NOMO-1 treated with dmso at 0.1 percent for 144 hours (cell line): Measurements from ENCODE around the gene ZFP36L2.
A peak's percentile ranks its signal among the peaks of the same experiment; 100 is the strongest.

Experiments used
- DNase-seq: peaks from one replicate; lab custom pipeline; 2025; ENCODE audit not compliant: unreplicated experiment; lab: John Stamatoyannopoulos, UW

The ZFP36L2 gene, protein sequence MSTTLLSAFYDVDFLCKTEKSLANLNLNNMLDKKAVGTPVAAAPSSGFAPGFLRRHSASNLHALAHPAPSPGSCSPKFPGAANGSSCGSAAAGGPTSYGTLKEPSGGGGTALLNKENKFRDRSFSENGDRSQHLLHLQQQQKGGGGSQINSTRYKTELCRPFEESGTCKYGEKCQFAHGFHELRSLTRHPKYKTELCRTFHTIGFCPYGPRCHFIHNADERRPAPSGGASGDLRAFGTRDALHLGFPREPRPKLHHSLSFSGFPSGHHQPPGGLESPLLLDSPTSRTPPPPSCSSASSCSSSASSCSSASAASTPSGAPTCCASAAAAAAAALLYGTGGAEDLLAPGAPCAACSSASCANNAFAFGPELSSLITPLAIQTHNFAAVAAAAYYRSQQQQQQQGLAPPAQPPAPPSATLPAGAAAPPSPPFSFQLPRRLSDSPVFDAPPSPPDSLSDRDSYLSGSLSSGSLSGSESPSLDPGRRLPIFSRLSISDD

DNA sequence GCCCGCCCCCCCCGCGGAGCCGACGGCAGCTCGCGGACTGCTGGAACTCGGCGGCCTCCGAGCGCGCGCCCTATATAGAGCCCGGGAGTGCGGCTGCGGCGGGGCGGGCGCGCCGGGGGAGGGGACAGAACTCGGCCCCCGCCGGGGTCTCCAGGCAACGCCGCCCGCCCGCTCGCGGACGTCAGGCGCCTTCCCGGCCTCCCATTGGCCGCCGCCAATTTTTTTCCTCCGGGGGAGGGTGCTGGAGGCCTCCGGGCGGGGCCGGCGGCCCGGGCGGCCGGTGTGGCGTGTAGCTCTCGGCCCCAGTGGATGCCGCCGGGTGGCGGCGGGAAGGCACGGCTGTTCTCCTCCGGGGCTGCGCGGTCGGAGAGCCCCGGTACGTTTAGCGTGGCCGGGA lies at the start of gene ZFP36L2:
ZFP36L2 (minus strand) TSS at position 49 of the 397 bp plus-strand sequence. CDS start 291 bp downstream, outside the sequence.
- DNase-seq: peak; percentile 94

DNA sequence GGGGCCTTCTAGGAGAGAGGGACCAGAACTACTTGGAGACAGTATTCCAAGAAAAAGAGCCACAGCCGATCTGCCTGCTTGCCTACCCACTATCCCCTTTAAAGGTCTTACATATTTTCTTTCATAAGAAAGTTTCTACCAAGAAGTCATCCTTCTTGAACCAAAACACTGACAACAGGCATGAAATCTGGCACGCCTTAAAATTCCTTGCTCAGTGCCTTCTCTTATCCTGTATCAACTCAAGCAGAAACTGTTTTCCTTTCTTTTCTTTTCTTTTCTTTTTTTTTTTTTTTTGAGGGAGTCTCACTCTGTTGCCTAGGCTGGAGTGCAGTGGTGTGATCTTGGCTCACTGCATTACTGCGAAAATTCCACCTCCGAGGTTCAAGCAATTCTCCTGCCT lies 48.3 kb upstream of the ZFP36L2 start:
- DNase-seq: no peak

DNA sequence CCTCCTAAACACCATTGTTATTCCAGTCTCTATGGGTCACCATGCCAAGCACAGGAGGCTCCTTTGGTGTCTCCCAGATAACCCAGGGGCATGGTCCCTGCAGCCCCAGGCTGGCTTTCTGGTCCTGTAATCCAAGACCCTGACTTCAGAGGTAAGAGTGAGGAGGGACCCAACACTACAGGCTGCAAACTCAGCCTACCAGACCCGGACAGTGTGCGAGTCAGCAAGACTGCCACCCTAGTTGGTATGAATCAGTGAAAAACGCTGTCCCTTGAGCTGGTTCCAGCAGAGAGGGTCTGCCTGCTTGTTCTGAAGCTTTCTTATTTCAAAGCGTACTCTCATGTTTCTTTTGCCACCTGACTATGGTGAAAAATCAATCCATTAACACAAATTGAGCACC lies 47.6 kb upstream of the ZFP36L2 start:
- no peak for DNase-seq

DNA sequence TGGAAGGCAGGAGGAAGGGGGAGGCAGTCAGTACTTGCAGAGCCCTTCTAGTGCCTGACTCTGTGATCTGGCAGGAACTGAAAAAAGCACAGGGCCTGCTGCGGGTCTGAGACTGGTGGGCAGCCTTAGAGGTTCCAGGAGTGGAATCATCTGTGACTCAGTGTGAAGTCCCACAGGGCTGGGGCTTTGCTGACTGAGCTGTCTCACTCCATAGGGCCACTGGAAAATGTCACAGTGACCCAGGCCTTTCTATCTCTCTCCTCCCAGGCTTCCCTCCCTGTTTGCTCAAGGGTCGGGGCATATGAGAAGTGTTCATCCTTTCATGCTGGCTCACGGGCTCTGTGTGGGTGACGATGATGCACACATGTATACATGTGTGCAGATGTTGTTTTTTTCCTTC lies 47.1 kb upstream of the ZFP36L2 start:
- DNase-seq: no peak

DNA sequence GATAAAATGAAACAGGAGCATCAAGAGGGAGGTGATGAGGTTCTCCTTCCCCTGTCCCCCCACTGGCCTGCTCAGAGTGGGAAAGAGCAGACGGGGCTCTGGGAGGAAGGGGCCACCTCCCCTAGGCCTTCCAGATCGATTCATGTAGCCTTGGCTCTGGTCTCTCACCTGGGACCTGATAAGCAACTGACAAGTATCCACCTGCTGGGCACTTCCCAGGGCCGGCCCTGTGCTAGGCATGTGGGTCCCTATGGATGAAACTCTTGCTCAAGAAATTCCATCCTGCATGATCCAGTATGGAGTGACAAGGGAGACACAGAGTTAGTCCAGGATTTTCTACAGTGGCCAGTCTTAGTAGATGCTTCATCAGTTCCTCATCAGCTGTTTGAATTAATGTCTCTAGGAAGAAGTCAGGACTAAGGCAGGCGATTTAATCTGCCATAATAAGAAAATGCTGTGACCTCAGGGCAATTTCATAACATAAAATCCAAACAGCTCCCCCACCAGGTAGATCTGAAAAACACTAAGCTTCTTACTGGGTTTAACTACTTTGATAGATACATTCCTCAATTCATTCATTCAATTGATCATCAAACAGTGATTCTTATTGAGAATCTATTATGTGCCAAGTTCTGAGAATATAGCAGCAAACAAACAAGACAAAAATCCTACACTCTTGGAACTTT lies 44.7 kb upstream of the ZFP36L2 start:
- no peak for DNase-seq

DNA sequence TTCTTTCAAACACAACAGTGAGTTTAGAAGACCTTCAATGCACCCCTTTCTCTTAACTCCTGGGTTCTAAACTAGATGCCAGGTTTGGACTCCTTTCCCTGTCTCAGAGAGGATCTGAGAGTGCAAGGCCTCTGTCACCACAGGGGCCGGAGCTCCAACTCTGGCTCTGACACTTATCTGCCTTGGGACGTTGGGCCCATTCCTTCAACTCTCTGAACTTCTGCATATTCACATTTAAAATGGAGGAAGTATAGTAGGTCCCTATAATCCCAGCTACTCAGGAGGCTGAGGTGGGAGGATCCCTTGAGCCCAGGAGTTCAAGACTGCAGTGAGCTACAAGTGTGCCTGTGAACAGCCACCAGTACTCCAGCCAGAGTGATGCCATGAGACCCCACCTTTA lies 44.1 kb upstream of the ZFP36L2 start:
- no peak for DNase-seq

DNA sequence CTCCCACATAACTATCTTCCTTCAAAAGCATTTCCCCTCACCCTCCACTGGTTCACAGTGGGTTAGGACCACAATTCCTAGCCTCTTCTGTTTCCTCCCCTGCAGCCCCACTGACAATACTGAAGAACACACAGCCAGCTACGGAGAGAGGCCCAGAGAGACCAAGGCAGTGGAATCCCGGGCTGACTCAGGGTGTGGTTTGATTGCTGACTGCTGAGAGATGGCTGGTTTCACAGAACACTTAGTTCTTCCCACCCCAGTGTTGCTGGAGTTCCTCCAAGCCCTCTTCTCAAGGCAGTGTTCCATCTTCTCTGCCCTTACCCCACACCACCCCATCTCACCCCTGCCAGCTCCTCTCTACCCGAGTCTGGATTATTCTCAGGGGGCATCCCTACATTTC lies 43.3 kb upstream of the ZFP36L2 start:
- DNase-seq: no peak

DNA sequence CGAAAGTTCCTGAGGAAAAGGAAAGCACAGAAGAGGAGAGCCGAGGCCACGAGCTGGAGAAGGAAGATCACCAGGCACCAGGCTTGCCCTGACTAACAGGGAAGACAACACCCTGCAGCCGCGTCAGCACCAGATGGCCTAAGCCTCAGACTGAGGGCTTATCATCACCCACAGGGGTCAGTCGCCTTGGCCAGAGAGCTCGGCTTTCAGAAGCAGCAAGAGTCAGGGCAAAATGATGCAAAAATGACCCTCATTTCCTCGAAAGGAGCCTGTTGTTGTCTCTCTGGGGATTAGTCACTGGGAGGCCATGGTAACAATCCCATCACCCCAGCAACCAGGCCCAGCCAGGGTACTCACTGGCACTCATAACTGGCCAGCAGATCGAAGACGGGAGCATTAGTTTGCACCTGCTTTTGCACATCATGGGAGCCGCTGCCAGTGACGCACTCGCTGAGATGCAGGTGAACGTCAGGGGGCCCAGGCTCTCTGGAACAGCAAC lies 42.7 kb upstream of the ZFP36L2 start:
- DNase-seq: no peak

DNA sequence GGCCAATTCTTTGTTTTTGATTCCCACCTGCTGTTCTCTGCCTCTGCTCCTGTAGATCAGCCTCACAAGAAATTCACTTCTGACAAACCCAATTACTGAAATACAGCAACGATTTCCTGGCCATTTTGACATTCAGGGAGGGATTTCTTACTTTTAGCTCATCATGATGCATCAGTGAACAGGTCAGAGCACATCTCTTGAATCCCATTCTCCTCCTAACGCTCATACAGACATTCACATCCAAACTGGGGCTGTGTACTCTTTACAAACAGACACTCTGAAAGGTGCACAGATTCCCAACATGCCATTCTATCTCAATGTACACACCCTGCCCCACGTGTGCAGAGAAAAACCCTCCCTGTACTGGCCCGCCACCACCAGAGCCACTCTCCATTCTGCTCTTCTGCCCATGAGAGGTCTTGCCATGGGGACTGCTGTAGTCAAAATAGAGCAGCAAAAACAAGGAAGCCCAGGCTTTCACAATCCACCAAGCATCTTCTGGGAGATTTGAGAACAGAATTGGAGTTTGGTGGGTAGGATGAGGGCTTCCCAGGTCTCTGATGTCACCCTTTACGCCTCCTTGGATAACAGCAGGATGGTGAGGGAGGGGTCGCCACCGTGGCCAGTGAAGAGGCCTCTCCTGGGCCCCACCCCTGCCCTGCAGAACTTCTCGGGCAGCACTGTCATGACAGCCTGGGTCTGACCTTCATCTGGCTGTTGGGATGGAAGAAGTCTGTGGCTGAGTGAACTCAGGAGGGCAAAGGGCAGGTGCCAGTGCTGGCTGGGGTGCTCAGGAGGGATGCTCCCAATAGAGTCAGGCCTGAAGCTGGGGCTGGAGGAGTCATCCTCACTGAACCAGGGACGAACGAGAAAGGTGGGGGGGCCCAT lies 41.9 kb upstream of the ZFP36L2 start:
- no peak for DNase-seq

DNA sequence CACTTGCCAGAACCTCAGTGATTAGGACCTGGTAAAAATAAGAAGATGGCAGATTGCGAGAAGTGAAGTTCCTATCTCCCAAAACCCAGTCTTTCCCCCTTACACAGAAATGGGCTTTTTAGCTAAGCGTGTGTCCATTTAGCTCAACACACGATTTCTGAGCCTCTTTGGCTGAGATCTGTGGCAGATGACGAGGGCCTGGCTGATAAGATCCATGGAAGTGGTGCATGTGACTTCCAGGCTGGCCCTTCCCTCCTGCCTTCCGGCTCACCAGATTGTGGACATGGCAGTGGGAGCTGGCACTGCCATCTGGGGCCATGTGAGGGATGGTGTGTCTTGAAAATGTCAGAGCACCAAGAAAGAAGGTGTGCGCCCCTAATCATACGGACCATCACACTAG lies 41.0 kb upstream of the ZFP36L2 start:
- no peak for DNase-seq

DNA sequence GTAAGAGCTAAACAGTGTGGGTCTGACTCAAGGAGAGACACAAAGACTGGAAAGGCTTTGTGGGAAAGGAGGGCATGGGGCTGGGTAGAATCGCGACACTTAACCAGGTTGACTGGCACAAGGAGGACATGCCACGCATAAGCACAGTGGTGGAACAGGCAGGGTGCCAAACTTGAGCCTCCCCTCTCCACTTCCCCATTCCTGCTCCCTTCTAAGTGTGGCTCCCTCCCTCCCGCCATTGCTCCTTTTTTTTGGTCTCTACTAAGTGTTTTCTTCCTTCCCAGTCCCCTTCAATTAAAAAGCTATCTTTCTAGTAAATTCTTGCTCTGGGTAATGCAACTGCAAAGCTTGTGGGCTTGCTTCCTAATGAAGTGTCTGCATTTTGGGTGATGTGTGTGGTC lies 40.3 kb upstream of the ZFP36L2 start:
- DNase-seq: peak; percentile 32

DNA sequence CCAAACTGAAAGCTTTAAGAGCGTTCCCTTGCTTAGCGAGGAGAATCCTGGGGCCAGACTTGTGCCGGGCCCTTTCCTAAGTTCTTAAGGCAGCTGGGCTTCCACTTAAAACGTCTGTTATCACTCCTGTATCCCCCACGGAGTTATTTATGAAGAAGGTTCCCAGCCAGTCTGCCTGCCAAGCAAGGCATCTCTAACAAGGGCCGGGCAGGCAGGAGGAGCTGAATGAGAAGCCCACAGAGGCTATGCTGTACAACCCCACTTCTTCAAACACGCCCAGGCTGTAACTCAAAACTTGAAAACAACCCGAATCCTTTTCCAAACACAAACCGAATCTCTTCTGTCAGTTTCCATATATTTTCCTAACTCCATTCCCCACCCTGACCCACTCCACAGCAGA lies 39.0 kb upstream of the ZFP36L2 start:
- DNase-seq: no peak

DNA sequence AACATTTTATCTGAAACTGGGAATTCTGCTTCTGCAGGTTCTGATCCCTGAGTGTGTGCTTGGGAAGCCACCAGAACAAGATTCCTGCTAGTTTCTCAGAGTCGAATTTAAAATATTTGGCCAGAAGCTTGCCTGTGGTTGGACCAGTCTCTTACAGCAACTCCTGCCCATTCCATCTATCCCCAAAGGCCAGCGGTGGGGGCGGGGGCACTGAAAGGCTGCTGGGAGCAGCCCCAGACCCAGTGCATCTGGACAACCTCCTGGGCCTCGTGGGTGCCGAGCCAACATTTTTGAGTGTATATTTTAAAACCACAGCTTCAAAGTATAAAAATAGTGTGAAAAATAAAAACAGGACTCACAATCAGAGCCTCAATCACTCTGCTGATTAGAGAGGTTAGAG lies 38.6 kb upstream of the ZFP36L2 start:
- DNase-seq: no peak

DNA sequence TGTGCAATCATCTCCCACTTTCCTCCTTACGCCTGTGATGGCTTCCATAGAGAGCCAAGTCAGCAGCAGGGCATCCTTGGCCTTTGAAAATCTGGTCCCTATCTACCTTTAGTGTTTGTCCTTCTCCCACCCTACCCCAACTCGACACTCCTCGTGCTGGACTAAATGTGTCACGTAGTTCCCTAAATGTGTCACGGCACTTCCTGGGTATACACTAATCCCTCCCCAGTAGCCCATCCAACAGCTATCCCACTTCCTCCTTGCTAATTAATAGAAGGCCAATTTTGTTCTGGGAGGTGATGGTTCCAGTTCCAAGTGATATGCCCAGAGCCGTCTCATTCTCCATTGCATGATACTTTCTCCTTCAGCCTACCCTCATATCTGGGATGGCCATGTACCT lies 36.5 kb upstream of the ZFP36L2 start:
- no peak for DNase-seq

DNA sequence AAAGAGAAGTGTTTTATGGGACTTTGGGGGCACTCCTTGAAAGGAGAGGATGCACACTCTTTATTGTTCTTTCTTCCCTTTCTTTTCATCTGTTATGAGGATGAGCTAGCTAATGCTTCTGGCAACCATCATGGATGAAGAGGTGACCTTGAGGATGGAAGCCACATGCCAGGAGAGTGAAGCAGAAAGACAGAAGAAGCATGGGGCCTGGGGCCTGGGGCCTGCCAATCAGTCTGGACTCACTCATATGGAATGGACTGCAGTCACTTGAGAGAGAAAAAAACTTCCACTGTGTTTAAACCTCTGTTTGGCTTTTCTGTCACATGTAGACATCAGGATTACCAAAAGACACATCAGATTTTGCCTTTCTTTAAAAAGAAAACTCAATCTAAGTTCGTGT lies 35.8 kb upstream of the ZFP36L2 start:
- DNase-seq: no peak

DNA sequence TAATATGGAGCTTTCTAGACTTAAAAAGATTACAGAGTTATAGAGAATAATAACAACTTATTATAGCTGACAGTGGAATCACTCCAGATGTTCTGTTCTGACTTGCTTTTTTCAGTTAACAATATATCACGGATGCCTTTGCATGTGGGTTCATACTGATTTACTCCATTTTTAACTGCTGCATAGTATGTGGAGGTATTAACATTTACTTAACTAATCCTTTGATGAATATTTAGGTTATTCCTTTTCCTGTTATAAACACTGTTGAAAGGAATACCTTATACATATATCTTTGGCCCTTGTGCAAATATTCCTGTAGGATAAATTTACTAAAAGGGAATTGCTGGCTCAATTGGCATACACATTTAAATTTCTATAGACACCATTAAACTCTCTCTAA lies 33.1 kb upstream of the ZFP36L2 start:
- DNase-seq: no peak

DNA sequence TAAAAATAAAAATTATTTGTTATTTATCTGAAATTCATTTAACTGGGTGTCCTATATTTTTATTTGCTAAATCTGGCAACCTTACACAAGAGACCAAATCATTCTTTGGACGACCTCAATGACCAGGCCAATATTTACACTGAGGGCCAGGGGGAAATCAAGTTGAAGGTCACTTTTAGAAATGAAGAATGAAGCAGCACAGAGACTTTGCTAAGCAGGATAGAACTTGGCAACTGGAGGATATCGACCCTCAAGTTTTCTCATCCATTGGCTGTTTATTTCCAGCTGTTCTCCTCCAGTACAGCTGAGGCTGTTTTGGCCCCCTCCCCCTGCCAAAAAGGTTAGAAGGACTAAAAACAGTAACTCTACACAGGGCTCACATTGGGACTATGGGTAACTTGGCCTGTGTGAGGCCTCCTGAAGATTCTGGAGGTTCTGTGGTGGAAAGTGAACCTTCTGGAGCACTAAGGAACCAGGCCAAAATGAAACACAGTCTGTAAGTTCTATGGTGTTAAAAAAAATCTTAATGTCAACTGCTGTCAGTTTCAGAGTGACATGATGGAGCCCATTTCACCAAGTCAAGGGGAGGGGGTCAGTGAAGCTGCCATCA lies 32.2 kb upstream of the ZFP36L2 start:
- no peak for DNase-seq

DNA sequence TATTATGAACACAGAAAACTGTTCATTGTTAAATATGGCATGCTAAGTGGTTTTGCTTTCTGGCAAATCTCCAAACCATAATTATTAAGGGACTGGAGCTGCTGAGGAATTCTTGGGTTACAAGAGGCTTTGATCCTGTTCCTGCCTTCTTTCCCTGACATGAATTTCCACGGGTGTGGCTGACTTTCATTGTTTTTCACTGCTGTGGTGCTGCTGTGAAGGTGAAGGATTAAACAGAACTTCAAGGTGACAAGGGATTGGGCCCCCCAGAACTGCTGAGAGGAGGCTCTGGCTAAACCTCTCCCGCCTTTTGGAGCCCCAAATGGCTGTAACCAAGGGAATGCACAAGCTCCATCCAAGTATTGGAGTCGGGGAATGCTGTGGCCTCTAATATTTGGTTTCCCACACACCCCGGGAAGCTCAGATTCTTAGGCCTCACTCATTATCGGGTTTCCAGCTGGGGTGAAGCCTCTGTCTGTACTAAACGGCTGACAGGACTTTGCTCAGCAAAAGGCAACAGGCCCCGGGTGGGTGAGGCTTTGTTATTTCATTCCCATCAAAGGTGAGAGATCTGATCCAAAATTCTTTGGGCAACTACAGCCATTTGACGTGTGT lies 29.0 kb upstream of the ZFP36L2 start:
- DNase-seq: no peak

DNA sequence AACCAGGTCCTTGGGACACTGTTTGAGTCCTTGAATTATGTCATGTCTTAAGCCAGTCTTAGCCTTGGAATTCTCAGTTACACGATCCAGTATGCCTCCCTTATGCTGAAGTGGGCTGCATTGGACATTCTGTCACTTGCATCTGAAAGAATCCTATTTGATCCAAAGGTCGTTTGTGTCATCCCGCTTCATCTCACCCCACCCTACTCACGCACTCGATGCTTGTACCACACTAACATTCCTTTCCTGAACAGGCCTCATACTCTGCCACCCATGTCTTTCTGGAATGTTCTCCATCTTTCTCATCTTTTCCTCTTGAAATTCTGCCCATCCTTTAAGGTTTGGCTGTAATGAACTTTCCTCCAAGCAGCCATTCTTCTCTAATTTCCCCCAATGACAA lies 27.9 kb upstream of the ZFP36L2 start:
- DNase-seq: no peak

DNA sequence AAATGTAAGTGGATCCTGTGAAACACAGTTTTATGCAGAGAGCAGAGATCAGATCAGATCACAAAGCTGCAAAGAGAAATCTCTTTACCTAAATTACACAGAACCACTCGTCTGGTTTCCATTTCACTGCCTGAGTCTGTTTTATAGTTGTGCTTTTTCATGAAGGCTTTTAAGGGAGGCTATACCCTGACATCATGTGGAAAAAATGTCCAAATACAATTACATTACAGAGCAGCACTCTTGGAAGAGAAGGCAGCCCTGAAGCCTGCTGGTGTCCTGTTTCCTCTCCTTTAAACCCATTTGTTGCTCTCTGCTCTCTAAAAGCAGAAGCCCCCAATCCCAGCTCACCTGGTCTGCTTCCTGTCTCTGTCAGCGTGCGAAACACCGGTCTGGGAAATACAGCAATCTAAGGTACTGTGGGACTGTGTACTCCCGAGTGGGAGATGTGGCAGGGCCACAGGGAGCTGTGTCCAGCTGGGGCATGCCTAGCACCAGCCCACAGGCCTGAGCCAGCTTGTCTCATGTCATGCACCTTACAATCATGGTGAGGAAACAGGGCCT lies 24.8 kb upstream of the ZFP36L2 start:
- no peak for DNase-seq
